Hematopoietic multipotent progenitor cell treated with erythropoietin and hydrocortisone succinate and interleukin-3 and kit ligand, for 8 days (in vitro differentiated cells): ENCODE data around the gene SUPT3H.

ENCODE experiments used
- DNase-seq: peaks from one replicate; pipeline ENCODE4 v3.0.0-alpha.2; 2015

SUPT3H gene

GRCh38 chr6:45377554-45378333 is at the start of gene SUPT3H:
Gene SUPT3H, minus strand, starts transcription at chr6:45377934.
- peak; percentile 94 for DNase-seq

- no peak for DNase-seq
Measured at GRCh38 chr6:45426251-45426650, 48.5 kb upstream of the SUPT3H start.

GRCh38 chr6:45424451-45424861 is 46.7 kb upstream of the SUPT3H start:
- no peak for DNase-seq

GRCh38 chr6:45423824-45424450 is 46.2 kb upstream of the SUPT3H start:
- no peak for DNase-seq

GRCh38 chr6:45423111-45423823 is 45.5 kb upstream of the SUPT3H start:
- DNase-seq, result no peak

GRCh38 chr6:45422503-45423110 is 44.9 kb upstream of the SUPT3H start:
- no peak for DNase-seq

GRCh38 chr6:45421709-45422502 is 44.2 kb upstream of the SUPT3H start:
- no peak for DNase-seq

- DNase-seq, result no peak
Measured at GRCh38 chr6:45420909-45421708, 43.4 kb upstream of the SUPT3H start.

- peak; percentile 16 for DNase-seq
Measured at GRCh38 chr6:45420083-45420908, 42.6 kb upstream of the SUPT3H start.

GRCh38 chr6:45419571-45420082 is 41.9 kb upstream of the SUPT3H start:
- peak; percentile 69 for DNase-seq

GRCh38 chr6:45417436-45417835 is 39.7 kb upstream of the SUPT3H start:
- DNase-seq, result no peak

GRCh38 chr6:45416700-45417099 is 39.0 kb upstream of the SUPT3H start:
- DNase-seq, result no peak

- DNase-seq, result no peak
Measured at GRCh38 chr6:45415788-45416518, 38.2 kb upstream of the SUPT3H start.

GRCh38 chr6:45415315-45415714 is 37.6 kb upstream of the SUPT3H start:
- no peak for DNase-seq

GRCh38 chr6:45411959-45412358 is 34.2 kb upstream of the SUPT3H start:
- DNase-seq, result no peak

- DNase-seq, result no peak
Measured at GRCh38 chr6:45400021-45400420, 22.3 kb upstream of the SUPT3H start.

- no peak for DNase-seq
Measured at GRCh38 chr6:45398075-45398813, 20.5 kb upstream of the SUPT3H start.

GRCh38 chr6:45394586-45395095 is 16.9 kb upstream of the SUPT3H start:
- no peak for DNase-seq

GRCh38 chr6:45388328-45388727 is 10.6 kb upstream of the SUPT3H start:
- no peak for DNase-seq
